A549 treated with ZK216348 at 1 μM for 4 hours (cell line): ENCODE results near the gene NASP. TPM values are rescaled to one million over a fixed set of nuclear protein-coding genes. Genes with fewer than 3 reads are reported as not detected.

Source experiments
- total RNA-seq: library from RNA; stranded (reverse); fragments of 200-300 nt; extraction: Qiagen RNA extraction; gene quantifications from 5 replicates; pipeline ENCODE4 v1.2.3, GENCODE V29; 2022; ENCODE audit warnings: low read depth

Gene NASP
- 109 to 163 TPM (median 122 TPM) in 5 replicates for total RNA-seq

GRCh38 chr1:45583666-45584350, at the start of gene NASP:
NASP (plus strand) TSS chr1:45584041; CDS start chr1:45584147, 106 bp downstream.

GRCh38 chr1:45550401-45551351, 33.2 kb upstream of the NASP start, which contains the start of gene AKR1A1:
AKR1A1 (plus strand) TSS chr1:45550826; CDS start chr1:45561795, 10,969 bp downstream.

GRCh38 chr1:45623972-45624371, 40.1 kb downstream of the NASP start, which contains the start of gene CCDC17:
CCDC17 (minus strand) TSS chr1:45624054; CDS start chr1:45623909, 145 bp downstream.

Other genes starting within 250 kb of the NASP start
- 11.8 to 13.6 TPM (median 12.5 TPM) in 5 replicates for gene TOE1, start 243.9 kb upstream of the NASP start, total RNA-seq
- gene MUTYH, start 243.6 kb upstream of the NASP start, total RNA-seq: 7.3 to 11.5 TPM (median 9.1 TPM) in 5 replicates
- gene TESK2, start 92.9 kb upstream of the NASP start, total RNA-seq: 0.09 to 0.33 TPM (median 0.13 TPM) in 5 replicates
- 1.2 to 2.1 TPM (median 1.8 TPM) in 5 replicates for gene CCDC163, start 84.0 kb upstream of the NASP start, total RNA-seq
- 1.8 to 2.4 TPM (median 1.9 TPM) in 5 replicates for gene MMACHC, start 83.7 kb upstream of the NASP start, total RNA-seq
- 1,859 to 2,419 TPM (median 2,022 TPM) in 5 replicates for gene PRDX1, start 62.2 kb upstream of the NASP start, total RNA-seq
- gene AKR1A1, start 33.2 kb upstream of the NASP start, total RNA-seq: 72.7 to 82.6 TPM (median 78.5 TPM) in 5 replicates
- gene CCDC17, start 40.0 kb downstream of the NASP start, total RNA-seq: 0.19 to 0.45 TPM (median 0.28 TPM) in 5 replicates
- gene GPBP1L1, start 102.5 kb downstream of the NASP start, total RNA-seq: 26.1 to 44.4 TPM (median 37.8 TPM) in 5 replicates
- 17.1 to 22.4 TPM (median 18.6 TPM) in 5 replicates for gene TMEM69, start 104.1 kb downstream of the NASP start, total RNA-seq
- 2.3 to 5.3 TPM (median 5.1 TPM) in 5 replicates for gene IPP, start 166.6 kb downstream of the NASP start, total RNA-seq
- 10.9 to 24.4 TPM (median 20.6 TPM) in 5 replicates for gene MAST2, start 219.6 kb downstream of the NASP start, total RNA-seq